Stimulated activated CD4-positive, alpha-beta T cell treated with anti-CD3 and anti-CD28 coated beads, Interleukin-2, amount 100 ng/mL, for 4 hours (primary cell): ENCODE results near the gene NOXRED1.

ENCODE experiments used
- DNase-seq: peaks from one replicate; pipeline ENCODE4 v3.0.0-alpha.2; 2020; ENCODE audit warnings: low read depth

NOXRED1 gene

DNA sequence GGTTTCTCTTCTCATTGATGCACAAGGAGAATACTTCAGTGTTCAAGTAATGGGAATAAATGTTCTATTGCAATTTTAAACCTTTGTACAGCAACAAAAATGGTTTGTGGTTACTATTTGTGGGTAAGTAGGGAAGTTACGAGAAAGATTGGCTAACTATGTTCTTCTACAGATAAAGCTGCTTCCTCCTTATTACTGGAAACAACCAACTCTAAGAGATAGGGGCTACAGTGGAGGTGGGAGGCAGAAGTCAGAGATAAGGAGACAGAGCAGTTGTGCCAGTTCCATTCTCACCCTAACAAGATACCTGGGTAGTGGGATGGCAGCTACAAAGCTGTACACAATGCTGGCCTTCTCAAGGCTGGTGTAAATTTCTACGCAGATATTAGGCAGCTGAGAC lies 16.2 kb downstream of the NOXRED1 start:
- no peak for DNase-seq

DNA sequence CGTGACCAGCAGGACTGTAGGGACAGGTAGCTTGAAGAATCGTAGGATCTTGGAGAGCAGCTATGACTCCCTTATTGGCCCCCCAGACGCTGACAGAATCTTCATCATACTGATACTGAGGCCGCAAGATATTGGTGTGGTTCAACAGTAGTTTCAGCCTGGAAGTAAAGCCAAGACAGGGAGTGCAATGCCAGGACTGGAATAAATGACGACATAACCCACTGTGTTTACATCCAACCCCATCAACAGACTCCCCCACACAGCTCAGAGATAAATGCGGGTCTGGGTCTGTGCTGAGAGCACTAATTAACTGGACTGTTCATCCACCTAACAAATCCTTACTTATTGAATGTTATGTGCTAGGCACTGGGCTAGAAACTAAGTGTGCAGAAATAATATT lies 16.6 kb downstream of the NOXRED1 start:
- no peak for DNase-seq

DNA sequence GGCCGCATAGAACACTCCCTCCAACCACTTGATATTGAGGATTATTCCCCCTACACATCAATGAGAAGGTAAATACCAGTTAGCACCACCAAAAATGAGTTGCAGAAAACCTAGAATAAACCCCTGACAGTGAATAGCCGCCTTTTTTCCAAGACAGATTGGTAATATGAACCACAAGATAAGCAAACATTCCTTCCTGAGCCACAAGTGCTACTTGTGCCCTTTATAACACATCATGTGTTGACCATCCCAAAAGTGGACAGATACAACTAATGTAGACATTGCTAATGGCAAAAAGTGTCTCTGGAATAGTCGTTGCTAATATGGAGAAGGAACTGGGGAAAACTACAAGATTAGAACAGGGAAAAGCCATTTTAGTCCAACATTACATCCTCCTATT lies 17.2 kb downstream of the NOXRED1 start:
- DNase-seq, result no peak

DNA sequence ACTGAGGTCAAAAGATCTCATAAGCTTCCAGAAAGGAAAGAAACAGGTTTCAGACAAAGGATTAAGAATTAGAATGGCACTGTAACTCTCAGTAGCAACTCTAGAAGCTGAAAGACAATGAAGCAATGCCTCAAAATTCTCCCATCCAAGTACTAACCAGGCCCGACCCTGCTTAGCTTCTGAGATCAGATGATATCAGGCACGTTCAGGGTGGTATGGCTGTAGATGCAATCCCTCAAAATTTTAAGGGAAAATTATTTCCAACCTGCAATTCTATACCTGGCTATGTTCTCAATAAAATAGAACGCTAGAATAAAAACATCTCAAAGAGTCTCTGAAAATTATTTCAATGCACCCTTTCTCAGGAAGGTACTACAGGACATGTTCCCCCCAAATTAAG lies 19.6 kb downstream of the NOXRED1 start:
- DNase-seq, result no peak

DNA sequence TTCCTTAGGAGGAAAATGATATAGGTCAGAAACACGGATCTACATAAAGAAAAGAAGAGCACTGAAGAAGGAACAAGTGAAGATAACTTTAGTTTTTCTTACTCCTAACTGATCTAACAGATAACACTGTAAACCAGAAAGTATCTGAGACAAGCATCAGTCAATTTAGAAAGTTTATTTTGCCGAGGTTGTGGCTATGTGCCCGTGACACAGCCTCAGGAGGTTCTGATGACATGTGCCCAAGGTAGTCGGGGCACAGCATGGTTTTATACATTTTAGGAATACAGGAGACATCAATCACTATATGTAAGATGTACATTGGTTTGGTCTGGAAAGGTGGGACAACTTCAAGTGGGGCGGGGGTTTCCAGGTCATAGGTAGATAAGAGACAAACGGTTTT lies 23.1 kb downstream of the NOXRED1 start:
- DNase-seq, result no peak

DNA sequence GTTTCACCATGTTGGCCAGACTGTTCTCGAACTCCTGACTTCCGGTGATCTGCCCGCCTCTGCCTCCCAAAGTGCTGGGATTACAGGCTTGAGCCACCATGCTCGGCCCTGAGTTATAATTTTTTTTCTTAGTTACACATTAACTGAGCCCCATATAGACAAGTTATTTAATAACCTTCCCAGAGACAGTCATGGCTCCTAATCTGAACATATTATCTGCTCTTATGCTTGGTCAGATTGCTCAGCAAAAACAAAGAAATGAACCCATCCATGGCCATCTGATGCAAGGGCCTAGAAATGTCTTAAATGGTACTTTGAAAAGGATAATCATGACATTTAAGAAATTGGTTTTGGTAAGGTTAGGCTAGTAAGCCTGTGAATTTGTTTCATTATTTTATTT lies 33.1 kb downstream of the NOXRED1 start:
- DNase-seq, result no peak

DNA sequence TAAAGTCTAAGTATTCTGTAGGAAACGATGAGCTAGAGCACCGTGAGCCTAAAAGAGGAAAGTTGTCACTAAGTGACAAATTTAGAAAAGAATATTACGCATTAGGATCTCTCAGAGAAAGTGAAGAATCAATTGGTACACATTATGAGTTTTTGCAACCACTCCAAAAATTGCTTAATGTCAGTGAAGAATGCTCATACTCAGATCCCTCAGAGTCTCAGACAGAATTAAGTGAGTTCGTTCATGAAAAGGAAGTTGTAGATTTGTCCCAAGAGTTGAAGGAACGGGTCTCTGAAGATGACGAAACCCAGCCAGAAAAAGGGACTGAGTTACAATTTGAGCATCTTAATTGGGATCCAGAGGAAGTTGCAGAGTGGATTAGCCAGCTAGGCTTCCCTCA lies 44.6 kb downstream of the NOXRED1 start:
- DNase-seq, result no peak

DNA sequence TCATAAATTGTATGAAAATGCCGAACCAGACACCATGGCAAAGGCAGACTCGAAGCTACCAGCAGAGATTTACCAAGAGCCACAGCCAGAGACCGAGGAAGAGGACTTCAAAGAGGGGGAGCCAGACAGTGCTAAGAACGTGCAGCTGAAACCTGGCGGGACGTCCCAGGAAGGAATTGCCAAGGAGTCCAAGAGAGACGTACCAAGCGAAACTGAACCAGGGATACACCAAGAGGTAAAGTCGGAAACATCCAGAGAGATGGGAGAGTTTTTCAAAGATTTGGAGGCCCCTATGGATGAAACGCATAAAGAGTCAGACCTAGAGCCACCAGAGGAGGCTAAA lies 45.9 kb downstream of the NOXRED1 start:
- no peak for DNase-seq

DNA sequence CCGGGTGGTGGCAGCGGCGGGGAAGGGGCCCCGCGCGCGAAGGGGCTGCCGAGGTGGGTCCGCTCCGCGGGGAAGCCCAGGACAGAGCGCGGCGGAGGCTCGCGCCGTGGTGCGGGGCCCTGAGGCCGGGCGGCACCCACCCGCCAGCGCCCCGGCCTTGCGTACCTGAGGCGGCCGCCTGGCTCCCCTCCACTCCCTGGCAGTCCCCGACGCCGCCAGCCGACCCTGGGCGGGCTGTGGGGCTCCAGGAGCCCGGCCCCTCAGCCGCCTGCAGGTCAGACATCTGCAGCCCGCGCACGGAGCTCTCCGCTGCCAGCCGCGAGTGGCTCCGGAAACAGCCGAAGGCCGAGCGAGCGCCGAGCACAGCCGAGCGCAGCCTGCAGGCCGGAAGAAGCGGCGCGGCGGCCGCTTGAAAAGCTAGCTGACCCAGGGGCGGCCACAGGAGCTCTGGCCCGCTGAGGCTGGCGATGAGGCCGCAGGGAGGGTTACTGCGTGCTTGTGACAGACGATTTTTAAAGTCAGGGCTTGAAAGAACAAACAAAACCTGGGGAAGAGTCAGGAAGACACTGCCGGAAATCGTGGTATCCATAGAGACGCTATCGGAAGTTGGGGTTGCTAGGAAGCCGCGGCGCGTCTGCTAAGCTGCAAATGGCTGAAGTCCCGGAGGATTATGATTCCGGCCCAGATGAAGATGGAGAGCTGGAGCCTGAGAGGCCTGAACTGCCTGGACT lies 46.4 kb downstream of the NOXRED1 start, which contains the start of the genes SAMD15 and TMED8:
TSS of gene SAMD15 (plus strand) at position 609 of the 731 bp plus-strand sequence. CDS start at position 649, 40 bp downstream.
TSS of gene TMED8 (minus strand) at position 324 of the 731 bp plus-strand sequence. CDS start at position 283, 41 bp downstream.
- DNase-seq, result peak; percentile 70

DNA sequence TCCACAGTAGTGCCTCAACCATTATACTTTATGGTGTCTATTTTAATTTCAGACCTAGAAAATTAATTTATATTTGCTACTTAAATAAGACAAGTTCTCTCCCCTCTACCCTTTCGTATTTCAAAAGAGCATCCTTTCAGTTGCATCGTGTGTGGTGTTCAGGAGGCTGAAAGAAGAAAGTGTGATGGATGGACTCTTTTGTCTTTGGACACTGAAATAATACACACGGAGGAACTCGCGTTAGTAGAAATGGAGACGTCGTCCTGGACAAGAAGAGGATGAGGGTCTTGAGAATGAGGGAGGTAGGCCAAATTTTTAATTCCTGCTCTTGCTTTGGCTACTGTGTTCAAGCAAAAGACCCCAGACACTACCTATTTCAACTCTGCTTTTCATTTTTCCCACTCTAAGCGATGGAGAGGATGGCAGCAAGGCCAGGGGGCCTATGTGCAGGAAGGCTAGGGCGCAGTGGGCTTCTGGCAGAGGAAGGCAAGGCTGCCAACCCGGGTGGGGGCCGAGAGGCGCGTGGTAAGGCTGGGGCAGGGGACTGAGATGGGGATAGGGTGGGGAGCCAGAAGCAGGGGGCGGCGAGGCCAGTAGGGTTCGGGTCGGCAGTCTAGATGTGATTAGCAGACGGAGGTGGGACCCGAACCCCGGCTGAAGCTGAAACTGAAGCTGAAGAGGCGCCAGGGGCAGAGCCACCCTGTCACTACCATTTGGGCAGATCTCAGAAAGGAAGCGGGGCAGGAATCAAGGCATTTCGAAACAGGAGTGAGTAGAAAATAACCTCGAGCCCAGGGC lies 47.2 kb downstream of the NOXRED1 start:
- peak; percentile 13 for DNase-seq

DNA sequence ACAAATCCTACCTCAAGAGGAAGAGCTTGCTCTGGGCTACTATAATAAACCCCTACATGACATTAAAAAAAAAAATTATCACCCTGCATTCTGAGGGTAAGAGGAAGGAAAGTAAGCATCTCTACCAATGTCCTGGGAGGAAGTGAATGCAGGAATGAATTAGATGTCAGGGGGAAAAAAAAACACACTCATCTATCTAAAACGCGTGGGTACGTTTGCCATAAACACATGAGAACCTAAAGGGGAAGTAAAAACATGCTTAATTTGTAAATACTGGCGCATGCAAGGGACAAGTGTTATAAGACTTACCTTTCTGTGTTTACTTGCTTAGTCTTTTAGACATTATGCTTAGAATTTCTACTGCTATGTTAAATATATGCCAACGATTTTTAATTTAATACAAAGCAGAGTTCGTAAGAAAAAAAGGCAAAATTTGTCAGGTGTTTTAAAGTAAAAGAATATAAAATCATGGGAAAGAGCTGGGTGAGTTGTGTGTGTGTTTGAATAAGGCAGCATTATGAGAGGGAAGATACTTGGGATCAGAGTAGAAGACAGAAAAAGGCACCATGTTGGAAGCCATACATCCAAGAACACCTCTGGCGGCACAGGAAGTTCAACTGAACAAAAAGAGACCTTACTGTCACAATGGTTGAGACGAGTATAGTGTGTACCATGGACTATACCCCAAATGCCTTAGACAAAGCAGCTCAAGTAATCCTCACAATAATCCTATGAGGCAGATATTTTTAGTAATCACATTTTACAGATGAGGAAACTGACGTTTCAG lies 48.0 kb downstream of the NOXRED1 start:
- DNase-seq, result no peak

DNA sequence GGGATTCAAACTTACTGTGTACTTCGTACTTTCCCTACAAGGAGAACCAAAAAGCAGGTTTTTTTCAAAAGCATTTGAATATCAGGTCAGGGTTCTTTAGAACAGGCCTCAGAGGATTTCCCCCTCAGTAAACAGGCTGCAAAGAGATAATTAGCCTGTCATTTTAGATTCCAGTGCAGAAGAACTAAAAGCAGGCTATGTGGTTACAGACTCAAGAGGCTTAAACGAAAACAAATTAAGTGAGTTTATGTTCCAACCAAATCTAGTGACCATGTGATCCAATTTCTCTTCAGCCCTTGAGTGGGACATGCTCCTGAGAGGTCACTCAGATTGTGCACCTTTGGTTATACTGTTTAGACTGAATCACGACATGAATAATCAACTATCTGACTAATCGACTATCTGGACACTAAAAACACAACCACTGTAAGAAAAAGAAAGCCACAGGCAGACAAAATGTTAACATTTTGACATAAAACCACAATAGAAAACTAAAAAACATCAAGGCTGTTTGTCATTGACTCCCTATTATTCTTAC lies 51.0 kb downstream of the NOXRED1 start:
- no peak for DNase-seq

DNA sequence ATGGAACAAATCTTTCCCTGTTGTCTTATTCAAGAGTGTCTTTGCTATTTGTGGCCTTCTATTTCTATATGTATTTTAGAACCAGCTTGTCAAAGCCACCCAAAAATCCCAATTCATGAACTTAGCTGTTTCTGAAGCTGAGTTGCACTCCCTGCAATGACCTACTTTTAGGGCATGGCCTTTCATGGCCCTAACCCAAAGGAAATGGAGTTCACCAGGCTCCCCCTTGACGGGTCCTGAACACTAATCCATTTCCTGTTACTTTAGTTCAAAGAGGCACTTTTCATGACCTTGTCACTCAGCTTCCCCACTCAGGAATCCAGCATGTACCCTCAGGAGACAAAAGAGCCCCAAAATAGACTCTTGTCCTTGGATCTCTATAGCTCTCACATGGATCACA lies 54.0 kb downstream of the NOXRED1 start:
- no peak for DNase-seq

DNA sequence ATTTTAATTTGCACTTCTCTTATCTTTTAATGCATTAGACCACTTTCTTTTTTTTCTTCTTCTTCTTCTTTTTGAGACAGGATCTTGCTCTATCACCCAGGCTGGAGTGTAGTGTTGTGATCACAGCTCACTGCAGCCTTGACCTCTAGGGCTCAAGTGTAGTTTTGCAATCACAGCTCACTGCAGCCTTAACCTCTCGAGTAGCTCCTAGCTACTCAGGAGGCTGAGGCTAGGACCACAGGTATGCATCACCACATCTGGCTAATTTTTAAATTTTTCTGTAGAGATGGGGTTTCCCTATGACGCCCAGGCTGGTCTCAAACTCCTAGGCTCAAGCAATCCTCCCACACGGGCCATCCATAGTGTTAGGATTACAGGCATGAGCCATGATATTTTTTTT lies 59.2 kb downstream of the NOXRED1 start:
- no peak for DNase-seq

DNA sequence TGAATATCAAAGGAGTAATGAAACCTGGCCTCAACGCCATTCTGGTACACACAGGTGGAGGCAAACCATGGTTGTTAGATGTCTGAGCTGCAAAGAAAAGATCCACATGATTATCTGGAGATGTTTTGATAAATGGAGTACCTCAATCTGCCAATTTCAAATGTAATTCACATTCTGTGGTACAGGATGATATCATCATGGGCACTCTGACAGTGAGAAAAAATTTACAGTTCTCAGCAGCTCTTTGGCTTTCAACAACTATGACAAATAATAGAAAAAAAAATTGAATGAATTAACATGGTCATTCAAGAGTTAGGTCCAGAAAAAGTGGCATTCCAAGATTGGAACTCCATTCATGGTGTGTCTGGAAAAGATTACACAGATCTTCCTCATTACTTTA lies 63.7 kb downstream of the NOXRED1 start:
- no peak for DNase-seq

DNA sequence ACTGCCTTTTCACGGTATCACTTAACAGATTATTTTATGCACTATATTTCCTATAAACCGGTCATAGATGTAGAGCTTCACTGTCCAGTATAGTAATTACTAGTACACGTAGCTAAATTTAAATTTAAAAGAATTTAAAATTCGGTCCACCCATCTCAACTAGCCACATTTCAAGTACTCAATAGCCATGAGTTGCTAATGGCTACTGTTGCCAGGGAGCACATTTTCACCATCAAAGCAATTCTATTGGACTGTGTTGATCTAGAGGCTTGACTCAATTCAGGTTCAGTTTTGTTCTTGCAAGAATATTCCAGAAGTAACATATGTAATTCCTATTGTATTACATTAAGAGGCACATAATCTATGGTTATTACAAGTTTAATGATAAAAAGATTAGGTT lies 66.4 kb downstream of the NOXRED1 start:
- DNase-seq, result no peak

DNA sequence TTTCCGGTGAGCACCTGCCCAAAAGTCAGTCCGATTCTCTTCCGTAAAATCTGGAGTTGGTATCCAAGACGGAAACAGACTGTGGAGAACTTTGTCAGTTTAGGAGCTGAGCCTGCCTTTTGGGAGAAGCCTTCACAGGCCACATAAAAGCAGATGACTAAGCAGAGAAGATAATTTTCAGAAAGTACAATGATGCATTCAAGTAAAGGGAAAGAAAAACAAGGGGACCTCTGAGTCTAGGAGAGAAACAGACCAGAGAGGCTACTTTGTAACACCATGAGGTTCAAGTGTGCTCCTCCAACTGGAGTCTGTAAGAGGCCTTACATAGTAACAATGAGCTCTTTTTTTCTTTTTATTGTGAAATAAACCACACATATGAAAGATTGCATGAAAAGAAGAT lies 67.5 kb downstream of the NOXRED1 start:
- DNase-seq, result no peak

DNA sequence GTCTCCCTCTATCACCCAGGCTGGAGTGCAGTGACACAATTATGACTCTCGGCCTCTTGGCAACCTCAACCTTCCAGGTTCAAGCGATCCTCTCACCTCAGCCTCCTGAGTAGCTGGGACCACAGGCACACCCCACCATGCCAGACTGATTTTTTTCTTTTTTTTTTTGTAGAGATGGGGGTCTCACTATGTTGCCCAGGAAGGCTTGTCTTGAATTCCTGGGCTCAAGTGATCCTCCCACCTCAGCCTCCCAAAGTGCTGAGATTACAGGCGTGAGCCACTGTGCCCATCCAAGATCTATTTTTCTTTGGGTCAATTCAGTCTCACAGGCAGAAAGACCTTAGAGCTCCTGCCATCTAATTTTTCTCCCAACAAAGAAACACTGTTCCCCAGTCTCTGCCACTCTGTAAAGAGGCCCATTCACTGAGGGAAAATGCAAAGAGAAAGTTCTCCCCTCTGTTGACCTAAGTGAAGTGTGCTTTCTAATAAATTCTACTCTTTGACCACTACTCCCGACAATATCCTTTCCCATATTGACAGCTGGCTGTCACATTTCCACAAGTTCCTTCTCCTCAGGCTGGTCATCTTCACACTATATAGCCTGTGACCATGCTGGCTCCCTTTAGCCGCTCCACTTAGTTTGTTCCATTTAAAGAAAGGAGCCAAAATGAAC lies 69.7 kb downstream of the NOXRED1 start:
- DNase-seq, result no peak

DNA sequence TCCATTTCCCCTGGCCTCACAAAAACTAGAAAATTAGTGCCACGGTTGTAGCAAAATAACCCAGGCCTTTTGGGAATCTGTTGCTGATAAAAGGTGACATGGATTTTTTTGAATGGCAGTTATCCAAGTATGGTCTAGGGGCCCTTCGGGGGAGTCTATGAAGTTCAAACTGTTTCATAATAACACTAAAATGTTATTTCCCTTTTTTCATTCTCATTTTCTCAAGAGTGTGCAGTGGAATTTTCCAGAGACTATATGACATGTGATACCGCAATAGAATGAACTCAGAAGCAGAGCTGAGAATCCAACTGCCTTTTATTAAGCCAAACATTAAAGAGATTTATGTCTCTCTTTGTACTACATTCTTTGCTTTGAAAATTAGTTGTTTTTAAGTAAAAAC lies 75.6 kb downstream of the NOXRED1 start:
- DNase-seq, result no peak

DNA sequence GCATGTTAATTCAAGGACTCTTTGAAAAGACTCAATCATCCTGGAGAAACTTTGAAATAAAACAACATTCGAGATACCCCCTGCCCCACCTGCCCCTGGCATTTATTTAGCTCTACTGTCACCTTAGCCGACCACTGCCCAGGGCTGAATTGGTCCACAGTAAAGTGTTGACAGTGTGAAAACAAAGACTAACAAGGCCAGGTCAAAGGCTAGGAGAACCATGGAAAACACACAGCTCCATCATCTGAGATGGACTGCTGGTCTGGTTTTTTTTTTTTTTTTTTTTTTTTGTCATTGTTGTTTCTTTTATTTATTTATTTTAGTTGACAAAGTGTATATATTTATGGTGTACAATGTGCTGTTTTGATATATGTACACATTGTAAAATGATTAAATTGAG lies 76.8 kb downstream of the NOXRED1 start:
- DNase-seq, result no peak

DNA sequence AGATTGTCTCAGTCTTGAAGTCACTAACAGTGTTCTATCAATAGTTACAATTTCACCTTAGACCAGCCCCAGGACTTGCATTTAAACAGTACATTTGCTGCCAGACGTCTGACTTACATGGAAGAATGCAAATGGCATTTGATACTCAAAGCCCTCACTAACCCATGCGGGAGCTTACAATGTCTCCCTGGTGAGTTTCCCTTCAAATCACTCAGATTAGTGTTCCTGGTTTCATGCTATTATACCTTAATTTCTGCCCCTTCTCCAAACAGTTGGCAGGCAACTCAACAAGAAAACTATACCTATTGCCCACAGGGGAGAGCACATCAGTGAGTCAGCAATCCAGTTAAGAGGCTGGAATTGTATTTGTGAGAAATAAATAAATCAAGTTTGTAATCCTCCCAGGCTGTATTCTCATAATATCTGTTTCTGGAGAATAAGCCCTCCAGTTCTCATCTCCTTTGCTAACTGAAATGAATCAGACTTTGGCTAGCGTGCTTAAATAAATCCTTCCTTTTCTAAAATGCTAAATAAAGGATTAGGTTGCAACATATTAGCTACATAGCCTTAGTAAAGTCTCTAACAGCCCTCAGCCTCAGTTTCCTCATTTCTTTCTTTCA lies 78.8 kb downstream of the NOXRED1 start:
- DNase-seq, result no peak
